ENCODE data around the gene UROC1.

GRCh38 chr3:126555795-126556636 lies 38.4 kb upstream of the UROC1 start:
- TF ChIP-seq, protein P1, sequence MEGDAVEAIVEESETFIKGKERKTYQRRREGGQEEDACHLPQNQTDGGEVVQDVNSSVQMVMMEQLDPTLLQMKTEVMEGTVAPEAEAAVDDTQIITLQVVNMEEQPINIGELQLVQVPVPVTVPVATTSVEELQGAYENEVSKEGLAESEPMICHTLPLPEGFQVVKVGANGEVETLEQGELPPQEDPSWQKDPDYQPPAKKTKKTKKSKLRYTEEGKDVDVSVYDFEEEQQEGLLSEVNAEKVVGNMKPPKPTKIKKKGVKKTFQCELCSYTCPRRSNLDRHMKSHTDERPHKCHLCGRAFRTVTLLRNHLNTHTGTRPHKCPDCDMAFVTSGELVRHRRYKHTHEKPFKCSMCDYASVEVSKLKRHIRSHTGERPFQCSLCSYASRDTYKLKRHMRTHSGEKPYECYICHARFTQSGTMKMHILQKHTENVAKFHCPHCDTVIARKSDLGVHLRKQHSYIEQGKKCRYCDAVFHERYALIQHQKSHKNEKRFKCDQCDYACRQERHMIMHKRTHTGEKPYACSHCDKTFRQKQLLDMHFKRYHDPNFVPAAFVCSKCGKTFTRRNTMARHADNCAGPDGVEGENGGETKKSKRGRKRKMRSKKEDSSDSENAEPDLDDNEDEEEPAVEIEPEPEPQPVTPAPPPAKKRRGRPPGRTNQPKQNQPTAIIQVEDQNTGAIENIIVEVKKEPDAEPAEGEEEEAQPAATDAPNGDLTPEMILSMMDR (conservative IDR thresholded peaks at IDR 0.05 in 1 of 2, IDR thresholded peaks at IDR 0.05 in 1 of 2; ENCODE audit: extremely low read depth in 1 of 2, insufficient read depth in 1 of 2, low read depth in 1 of 2, low read length in 2 of 2): no peak
- TF ChIP-seq EZH2 (IDR thresholded peaks at IDR 0.05; ENCODE audit: borderline replicate concordance, low read length): no peak
